Kidney capillary endothelial cell (primary cell): ENCODE measurements around the gene BBIP1.
"Not testable (repeated sequence)": the region's sequence is repeated elsewhere in the genome, so short reads cannot be mapped to it uniquely, and the experiment has no call there.

Experiments used
- DNase-seq: peaks from one replicate; pipeline ENCODE4 v3.0.0-alpha.2; 2018; ENCODE audit warnings: low spot score

The BBIP1 gene

DNA sequence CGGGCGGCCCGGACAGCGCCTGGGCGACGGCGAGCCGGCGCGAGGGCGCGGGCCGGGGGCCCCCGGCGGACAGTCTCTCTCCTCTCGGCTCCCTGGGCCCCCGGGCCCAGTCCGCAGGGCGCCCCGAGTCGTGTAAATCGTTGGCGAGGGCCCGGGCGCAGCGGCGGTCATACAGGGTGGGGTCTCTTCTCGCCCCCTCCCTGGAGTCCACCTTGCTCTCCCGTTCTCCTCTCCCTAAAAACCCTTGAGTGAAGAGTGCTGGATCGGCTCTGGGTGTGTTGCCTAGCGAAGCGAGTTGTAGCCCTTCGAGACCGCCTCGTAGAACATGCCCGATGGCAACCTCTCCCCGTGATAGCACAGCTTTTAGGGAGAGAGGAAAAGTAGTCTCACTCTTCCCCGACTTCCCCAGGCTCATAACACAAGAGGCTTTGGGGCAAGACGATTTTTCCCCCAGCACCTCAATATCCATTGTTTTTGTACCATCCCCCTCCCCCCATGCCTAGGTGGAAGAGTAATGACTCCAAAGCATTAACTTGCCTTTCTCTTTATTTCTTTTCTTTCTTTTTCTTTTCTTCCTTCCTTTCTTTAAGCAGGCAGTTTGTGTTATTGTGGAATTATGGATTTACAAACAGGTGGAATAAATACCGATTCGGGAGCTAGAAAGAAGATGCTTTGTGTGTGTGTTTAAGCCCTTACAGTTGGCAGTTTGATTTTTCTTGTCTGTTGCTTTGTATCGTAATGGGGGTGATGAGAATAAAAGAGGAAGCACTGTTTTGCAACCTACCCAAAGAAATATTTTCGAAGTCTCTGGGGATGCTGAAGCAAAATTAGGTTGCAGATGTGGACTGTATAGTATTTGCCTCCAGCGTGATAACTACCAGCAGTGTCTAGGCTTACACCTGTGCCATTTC is 1.2 kb upstream of the BBIP1 start:
- peak; percentile 30 for DNase-seq

DNA sequence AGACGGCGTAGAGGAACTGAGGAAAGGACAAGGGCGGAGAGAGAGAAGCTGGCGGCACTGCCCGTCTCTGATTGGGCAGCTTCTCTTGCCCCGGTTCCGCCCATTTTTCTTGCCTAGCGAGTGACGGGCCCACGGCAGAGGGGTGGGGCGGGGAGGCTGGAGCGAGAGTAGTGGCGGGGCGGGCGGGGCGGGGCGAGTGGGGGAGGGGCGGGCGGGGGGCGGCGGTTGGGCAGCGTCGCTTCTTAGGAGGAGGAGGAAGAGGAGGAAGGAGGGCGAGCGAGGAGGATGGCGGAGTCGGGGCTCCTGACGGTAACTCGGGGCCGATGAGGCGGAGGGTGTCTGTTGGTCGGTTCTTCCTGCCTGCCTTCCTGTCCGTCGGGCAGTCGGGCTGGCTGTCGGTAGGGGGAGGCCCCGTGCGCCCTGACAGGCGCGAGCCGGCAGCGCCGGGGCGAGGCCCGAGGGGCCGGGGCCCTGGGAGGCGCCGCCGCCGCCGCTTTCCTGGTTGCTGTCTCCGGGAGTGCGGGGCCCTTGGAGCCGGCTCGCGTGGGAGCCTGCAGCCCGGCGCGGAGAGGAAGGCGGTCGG is 460 bp upstream of the BBIP1 start, which contains the start of gene SHOC2:
Gene SHOC2 (plus strand): TSS at position 256 of the 583 bp plus-strand sequence. CDS start 44,755 bp downstream, outside the sequence.
- DNase-seq = peak; percentile 54

DNA sequence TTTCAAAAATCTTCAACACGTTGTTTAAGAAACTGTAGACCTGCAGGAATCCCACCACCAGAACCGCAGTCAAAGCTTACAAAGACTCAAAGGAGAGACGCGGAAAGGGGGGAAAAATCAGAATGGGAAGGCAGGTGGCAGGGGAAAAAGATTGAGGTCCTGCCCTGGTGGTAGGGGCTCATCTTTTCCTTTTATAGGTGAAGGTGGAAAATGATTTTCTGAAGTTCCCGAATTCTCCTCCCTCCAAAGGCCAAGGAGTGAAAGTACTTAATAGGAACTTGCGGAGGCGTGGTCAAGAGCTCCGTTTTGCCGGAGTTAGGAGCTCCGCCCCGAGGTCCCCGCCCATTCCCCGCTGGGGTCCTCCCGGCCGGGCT is 724 bp downstream of the BBIP1 start:
- DNase-seq = peak; percentile 91

DNA sequence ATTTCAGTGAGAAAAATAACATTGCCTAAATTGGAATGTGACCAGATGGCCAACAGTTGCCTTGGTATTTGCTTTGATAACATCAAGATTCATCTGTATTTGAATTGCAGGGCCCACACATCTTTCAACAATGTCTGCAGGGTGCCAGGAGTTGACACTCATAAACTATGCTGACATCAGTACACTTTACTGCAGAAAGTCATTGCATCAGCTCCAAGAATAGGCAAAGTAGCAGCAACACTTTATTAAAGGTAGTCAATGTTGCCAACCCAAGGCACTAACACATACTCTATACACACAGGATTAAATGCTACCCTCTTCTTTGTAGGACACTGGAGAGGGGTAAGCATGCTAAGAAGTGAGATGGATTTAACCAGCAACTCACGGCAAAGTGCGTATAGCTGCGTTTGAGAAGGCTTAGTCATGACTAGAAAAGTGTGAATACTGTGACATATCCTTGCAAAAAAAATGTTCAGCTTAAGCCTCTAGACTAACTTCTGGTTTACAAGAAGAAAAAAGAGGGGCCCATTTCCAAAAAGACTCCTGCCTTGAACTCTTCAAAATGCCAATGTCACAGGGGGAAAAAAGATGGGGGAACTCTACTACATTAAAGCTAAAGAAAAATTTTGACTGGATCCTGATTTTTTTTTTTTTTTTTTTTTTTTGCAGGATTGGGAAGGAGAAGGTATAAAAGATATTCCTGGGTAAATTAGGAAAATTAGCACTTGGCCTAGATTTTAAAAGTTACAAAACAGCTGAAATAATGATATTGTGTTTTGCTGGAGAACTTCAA is 2.2 kb downstream of the BBIP1 start:
- no peak for DNase-seq

DNA sequence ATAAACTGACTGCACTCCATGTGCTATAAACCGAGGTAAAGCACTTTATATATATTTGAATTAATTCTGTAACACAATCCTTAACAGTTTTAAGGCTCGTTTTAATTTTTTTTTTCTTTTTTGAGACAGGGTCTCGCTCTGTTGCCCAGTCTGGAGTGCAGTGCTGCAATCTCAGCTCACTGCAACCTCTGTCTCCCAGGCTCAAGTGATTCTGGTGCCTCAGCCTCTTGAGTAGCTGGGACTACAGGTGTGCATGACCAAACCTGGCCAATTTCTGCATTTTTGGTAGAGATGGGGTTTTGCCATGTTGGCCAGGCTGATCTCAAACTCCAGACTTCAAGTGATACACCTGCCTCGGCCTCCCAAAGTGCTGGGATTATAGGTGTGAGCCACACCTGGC is 3.4 kb downstream of the BBIP1 start:
- not testable (repeated sequence) for DNase-seq

DNA sequence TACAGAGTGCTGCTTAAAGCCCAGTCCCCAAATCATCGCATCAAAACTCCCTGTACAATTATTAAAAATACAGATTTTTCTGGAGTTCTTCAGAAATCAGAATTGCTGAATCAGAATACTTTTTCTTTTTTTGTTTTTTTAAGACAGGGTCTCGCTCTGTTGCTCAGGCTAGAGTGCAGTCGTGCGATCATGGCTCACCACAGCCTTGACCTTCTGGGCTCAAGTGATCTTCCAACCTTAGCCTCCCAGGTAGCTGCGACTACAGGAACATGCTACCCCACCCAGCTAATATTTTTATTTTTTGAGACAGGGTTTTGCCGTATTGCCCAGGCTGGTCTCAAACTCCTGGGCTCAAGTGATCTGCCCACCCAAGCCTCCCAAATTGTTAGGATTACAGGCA is 3.9 kb downstream of the BBIP1 start:
- no peak for DNase-seq

DNA sequence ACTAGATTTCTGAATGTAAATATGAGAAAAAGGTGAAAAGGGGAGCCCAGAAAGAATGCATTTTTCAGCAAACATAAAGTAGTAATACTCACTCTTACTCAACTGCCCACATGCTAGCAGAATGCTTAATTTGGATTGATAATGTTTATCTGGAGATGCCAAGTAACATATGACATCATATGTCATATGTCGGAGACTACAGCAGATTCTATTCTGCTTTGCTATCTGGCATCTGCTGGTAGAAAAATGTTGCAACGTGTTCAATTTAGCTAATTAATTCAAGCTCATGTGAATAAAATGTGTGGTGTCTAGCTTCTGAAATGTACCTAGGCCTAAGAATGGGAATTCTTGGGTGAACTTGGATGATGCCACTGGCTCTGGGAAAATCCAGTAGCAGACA is 4.5 kb downstream of the BBIP1 start:
- DNase-seq = no peak

DNA sequence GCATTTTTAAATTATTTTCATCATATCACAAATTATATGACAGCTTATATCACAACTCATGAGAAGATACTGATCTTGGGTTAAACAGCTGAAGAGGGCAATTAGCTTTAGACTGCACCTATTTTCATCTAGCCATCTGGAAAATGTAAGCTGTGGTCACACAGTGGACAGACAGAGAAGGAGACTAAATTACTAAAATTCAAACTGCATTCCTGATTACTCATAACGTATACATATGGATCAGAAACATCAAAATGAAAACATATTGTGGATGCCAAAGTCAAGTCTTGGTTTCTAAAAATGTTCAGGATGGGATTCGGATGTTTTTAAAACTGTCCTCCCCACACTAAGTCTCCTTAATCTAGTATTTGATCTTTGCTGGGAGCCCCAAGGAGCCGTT is 6.6 kb downstream of the BBIP1 start:
- no peak for DNase-seq

DNA sequence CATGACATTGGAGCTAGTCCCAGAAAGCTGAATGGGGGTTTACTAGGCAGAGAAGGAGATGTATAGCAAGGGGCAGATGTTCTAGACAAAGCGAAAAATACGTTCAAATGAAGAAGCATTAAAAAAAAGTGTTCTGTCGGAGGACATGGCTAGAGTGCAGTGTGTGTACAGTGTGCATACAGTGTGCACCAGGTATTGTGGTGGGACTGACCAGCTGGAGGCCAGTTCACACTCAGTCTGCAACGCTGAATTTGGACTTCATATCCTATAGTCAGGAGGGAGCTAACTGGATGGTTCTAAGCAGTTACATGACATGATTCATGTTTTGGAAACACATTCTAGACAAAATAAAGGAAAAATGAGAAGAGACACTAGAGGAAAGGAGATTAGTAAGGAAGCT is 8.8 kb downstream of the BBIP1 start:
- DNase-seq = no peak

DNA sequence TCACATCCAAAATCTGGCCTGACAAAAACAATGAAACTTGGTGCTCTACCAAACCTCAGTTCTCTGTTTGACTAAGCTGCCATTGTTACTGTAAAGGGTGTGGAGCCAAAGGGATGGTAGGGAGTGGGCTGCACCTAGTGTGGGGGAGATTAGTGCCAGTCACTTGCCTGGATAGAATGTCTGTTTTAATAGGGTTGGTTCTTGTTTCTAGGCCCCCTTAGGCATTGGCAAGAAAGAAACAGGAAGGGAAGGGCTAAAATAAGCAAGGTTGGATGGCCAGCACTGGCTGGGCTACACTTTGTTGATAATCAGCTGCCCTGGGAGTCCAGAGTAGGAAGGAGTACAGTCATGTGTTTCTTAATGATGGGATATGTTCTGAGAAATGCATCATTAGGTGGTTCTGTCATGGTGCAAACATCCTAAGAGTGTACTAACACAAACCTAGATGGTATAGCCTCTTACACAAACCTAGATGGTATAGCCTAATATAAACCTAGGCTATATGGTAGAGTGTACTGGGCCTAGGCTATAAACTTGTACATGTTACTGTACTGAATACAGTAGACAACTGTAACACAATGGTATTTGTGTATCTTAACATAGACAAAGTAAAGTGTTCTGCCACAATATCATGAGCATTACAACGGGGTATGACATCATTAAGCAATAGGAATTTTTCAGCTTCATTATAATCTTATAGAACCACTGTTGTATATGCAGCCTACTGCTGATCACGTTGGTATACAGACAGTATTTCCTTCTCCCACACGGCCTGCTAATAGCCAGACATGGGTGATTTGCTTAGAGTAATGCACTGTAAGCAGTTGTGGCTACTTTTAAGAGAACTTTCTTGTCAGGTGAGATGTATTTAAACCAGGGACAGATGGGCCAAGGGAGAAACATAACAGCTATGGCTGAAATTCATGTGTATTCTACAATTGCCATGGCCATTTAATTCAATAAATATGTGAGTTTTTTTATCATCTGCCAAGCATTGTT is 15.4 kb downstream of the BBIP1 start:
- DNase-seq = no peak

DNA sequence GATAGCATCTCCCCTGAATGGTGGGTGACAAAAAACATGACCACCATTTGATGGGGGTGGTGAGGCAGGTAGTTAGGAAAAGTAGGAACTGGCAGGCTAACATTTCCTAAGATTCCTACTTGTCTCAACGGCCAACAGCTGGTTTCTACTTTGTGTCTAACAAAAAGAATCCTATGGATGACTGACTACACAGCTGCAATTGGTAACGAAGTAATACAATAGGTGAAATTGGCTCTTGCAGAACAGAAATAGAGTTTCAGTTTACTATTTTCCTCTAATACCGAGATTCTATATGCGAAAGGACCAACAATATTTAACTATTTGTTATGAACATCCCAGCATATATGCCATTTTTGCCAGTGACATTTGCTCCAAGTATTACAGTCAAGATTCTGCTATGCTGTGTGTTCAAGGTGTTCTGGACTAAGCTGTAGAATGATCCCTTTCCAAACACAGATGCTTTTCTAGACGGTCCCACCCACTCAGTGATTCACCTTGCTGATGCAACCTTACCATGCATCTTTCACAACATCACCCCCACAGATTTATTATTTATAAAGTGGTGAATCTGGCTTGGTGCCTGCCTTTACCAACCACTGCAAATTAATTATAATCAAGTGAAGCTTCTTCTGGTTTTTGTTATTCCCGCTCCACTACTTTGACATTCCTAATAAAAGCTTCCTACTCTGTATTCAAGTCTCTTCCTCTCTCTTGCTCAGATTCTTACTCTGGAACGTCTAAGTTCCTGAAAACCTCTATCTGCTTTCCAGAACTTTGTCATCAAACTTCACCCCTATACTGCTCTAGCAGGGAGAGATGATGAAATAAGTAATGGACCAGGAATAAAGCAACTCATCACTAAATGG is 16.8 kb downstream of the BBIP1 start:
- DNase-seq = no peak

DNA sequence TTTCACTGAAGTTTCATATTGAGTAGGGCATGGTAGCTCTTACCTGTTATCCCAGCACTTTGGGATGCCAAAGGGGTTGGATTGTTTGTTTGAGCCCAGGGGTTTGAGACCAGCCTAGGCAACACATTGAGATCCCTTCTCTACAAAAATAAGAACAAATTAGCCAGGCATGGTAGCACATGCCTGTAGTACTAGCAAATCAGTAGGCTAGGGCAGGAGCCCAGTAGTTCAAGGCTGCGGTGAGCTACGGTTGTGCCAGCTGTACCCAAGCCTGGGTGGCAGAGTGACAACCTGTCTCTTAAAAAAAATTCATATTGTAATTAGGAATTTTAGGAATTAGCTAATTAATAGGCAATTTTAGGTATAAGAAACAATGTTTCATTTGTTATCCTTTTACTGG is 18.0 kb downstream of the BBIP1 start:
- no peak for DNase-seq

DNA sequence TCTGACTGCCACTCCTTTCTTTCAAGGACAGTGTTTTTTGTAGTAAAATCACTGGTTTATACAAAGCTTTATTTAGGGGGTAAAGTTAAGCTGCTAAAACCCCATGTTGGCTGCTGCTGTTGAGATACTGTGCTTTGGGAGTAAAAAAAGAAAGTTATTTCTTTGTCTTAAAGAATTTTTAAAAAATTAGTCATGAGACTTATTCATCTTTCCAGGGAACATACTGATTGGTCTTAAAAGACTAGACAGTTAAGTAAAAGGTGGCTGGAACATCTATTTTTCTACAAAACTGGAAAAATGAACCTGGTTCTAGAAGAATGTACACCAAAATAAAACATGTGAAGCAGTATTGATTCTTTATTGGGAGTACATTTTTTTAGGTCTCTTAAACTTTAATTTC is 20.6 kb downstream of the BBIP1 start:
- no peak for DNase-seq

DNA sequence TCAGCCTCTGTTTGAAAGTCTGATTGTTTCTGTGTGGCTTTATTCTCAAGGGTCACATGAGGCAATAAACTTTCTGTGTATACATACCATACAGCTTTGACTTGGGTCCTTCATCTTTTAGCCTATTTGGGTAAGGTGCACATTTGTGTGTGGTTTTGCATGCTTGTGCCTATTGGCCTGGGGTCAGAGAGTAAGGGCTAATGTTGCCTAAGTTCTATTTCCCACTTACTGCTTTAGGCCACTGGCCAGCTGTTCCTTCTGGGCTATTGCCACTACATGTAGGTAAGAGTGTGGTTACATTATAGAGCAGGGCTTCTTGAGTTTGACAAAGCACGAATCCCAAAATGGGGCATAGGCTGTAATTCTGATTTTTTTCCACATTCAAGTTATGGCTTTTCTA is 21.8 kb downstream of the BBIP1 start:
- DNase-seq = no peak

DNA sequence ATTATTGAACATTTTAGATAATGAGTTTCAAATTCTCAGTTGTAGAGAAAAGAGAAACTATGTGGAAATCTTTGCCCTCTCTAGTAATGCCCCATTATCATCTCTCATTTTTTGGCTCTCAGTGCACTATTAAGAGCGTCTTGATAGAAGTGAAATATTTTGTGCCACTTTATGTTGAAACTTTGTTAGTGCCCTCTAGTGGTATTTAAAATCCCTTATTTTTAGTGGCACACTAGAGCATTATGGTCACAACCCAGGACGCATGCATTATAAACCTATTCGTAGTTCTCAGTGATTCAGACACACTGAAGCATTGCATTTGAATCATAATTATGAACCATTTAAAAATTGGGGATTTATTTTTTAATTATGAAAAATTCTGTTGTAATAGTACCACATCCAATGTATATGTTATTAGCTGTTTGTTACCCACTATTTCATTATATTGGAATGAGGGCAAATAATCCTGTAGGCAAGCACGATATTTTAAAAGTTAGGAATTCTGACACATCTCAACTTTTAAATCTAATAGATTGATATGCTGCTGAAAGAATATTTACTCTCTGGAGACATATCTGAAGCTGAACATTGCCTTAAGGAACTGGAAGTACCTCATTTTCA is 25.3 kb downstream of the BBIP1 start:
- peak; percentile 59 for DNase-seq

DNA sequence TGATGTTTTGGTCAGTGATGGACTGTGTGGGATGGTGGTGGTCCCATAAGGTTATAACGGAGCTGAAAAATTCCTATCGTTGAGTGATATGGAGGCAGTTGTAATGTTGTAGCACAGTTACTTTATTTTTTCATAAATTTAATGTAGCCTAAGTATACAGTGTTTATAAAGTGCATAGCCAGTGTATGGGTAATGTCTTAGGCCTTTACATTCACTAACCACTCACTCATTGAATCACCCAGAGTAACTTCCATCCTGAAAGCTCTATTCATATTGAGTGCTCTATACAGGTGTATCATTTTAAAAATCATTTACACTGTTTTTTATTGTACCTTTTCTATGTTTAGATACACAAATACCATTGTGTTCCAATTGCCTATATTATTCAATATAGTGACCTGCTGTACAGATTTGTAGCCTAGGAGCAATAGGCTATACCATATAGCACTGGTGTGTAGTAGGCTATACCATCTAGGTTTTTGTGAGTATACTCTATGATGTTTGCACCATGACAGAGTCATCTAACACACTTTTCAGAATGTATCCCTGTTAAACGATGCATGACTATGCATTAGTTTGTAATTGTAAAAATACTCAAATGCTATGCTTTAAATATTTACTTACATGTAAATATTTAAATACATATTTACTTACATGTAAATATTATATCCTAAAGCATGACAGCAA is 26.2 kb downstream of the BBIP1 start:
- DNase-seq = no peak

DNA sequence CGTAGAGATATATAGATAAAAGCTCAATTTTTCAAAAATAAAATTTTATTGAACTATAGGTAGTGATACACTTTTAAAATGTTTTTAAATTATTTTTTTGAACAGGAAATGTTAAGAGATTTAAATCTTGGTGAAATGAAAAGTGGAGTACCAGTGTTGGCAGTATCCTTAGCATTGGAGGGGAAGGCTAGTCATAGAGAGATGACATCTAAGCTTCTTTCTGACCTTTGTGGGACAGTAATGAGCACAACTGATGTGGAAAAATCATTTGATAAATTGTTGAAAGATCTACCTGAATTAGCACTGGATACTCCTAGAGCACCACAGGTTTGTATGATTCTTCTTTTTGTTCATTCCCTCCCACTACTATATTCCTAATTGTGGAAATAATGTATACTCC is 31.4 kb downstream of the BBIP1 start:
- no peak for DNase-seq

DNA sequence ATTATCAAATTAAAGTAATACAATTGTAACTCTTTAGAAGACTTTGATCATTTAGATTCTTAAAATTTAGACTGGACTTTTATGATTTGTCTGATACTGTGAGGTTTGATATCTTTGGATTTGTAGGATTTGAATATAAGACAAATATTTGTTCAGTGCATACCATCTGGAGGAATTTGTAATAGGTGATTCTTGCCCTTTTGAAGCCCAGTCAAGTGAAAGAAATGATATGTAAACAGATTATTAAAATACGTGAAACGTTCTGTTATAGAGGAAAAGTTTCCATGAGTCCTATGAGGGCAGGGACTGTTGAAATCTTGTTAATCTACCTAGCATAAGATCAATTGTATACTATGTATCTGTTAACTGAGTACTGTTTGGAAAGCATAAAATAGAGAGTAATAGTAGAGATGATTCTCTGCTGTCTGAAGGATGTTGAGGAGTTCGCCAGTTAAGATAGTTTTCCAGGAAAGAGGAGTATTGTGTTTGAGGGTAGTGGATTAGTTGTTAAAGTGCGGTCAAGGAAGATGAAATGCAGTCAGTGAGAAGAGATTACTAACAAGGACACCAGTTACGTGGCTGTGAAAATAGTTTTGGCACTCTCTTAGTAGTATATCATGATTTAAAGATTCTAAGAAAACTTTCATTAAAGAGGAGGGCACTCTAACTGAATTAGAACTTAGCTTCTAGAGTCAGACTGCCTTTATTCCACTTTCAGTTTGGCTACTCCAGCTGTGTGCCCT is 32.9 kb downstream of the BBIP1 start:
- DNase-seq = no peak

DNA sequence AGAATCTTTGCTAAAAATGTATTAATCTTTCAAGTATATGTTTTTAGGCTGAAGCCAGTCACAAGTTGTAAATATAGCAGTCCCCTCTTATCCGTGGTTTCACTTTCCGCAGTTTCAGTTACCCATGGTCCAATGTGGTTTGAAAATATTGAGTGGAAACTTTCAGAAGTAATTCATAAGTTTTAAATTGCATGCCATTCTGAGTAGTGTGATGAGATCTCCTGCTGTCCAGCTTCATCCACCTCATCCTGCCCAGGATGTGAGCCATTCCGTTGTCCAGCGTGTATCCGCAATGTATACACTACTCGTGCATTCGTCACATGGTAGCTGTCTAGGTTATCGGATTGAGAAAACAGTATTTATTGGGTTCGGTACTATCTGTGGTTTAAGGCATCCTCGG is 35.1 kb downstream of the BBIP1 start:
- DNase-seq = no peak
